Stimulated activated CD8-positive, alpha-beta memory T cell treated with anti-CD3 and anti-CD28 coated beads, Interleukin-12 subunit alpha, Interleukin-12 subunit beta, amount 100 ng/mL, for 4 hours (primary cell): ENCODE results near the gene C6orf15.

Source experiments
- DNase-seq: peaks from one replicate; pipeline ENCODE4 v3.0.0-alpha.2; 2020; ENCODE audit warnings: low read depth

C6orf15 gene

GRCh38 chr6:31107052-31107451, 5.3 kb downstream of the C6orf15 start:
- DNase-seq = no peak

GRCh38 chr6:31103136-31103535, 9.2 kb downstream of the C6orf15 start:
- no peak for DNase-seq

GRCh38 chr6:31098449-31098938, 13.9 kb downstream of the C6orf15 start:
- no peak for DNase-seq

- no peak for DNase-seq
These were observed 15.7 kb downstream of the C6orf15 start for GRCh38 chr6:31096656-31097055.

GRCh38 chr6:31096215-31096614, 16.2 kb downstream of the C6orf15 start:
- DNase-seq = no peak

- no peak for DNase-seq
These were observed 17.9 kb downstream of the C6orf15 start for GRCh38 chr6:31094389-31094881.

GRCh38 chr6:31092769-31093505, 19.4 kb downstream of the C6orf15 start:
- DNase-seq = no peak

- no peak for DNase-seq
These were observed 20.1 kb downstream of the C6orf15 start for GRCh38 chr6:31092238-31092637.

GRCh38 chr6:31091680-31092079, 20.7 kb downstream of the C6orf15 start:
- DNase-seq = no peak

- DNase-seq = no peak
These were observed 21.4 kb downstream of the C6orf15 start for GRCh38 chr6:31090973-31091364.

GRCh38 chr6:31090275-31090972, 22.0 kb downstream of the C6orf15 start:
- no peak for DNase-seq

GRCh38 chr6:31087494-31088089, 24.8 kb downstream of the C6orf15 start:
- peak; percentile 66 for DNase-seq

GRCh38 chr6:31086788-31087440, 25.5 kb downstream of the C6orf15 start:
- no peak for DNase-seq

- no peak for DNase-seq
These were observed 28.5 kb downstream of the C6orf15 start for GRCh38 chr6:31083742-31084354.

GRCh38 chr6:31081872-31082271, 30.5 kb downstream of the C6orf15 start:
- no peak for DNase-seq

GRCh38 chr6:31079656-31080261, 32.6 kb downstream of the C6orf15 start:
- DNase-seq = peak; percentile 29

GRCh38 chr6:31076611-31077010, 35.8 kb downstream of the C6orf15 start:
- DNase-seq = no peak

- DNase-seq = no peak
These were observed 36.8 kb downstream of the C6orf15 start for GRCh38 chr6:31075528-31075927.

- no peak for DNase-seq
These were observed 38.0 kb downstream of the C6orf15 start for GRCh38 chr6:31074401-31074800.

GRCh38 chr6:31070711-31071197, 41.6 kb downstream of the C6orf15 start:
- no peak for DNase-seq

GRCh38 chr6:31068669-31069340, 43.6 kb downstream of the C6orf15 start:
- peak; percentile 28 for DNase-seq
